ENCODE measurements around the gene GNG10. TPM values are rescaled to one million over a fixed set of nuclear protein-coding genes. Genes with fewer than 3 reads are reported as not detected.

GNG10 gene
- total and polyA plus RNA-seq, 9 of the 15 experiments (the other 6 are each of a cell fraction or from before 2014, with no cell fraction given), result 13.1 to 37.8 (median 28.4) TPM

- TF ChIP-seq CEBPG (CRISPR knock-in tag; IDR thresholded peaks at IDR 0.05) (no peak), CEBPG (tag; conservative IDR thresholded peaks at IDR 0.05 in 1 of 2, IDR thresholded peaks at IDR 0.05 in 1 of 2) (no peak), UBTF (IDR thresholded peaks at IDR 0.05; ENCODE audit: borderline replicate concordance in 1 of 2, low read depth in 2 of 2, low read length in 2 of 2) (peak in 1 of 2 experiments; percentile 62; a peak in 1 of 4 replicates), GATAD2B (IDR thresholded peaks at IDR 0.05; ENCODE audit: borderline replicate concordance) (peak; percentile 61; the same call in 1 of the 2 replicates), RBM17 (IDR thresholded peaks at IDR 0.05; ENCODE audit: borderline replicate concordance, low read depth, low read length) (no peak), GABPA (tag; conservative IDR thresholded peaks at IDR 0.05; ENCODE audit: low read depth) (no peak), MGA (IDR thresholded peaks at IDR 0.05) (peak; percentile 54), SPI1 (IDR thresholded peaks at IDR 0.05; ENCODE audit: borderline replicate concordance, low read depth, low read length) (no peak), C11orf30 (IDR thresholded peaks at IDR 0.05; ENCODE audit: low read depth) (no peak), ELF4 (CRISPR knock-in tag; IDR thresholded peaks at IDR 0.05) (no peak), ZNF79 (CRISPR knock-in tag; IDR thresholded peaks at IDR 0.05; ENCODE audit: low read depth) (no peak), ZNF217 (CRISPR knock-in tag; IDR thresholded peaks at IDR 0.05) (no peak), SIRT6 (IDR thresholded peaks at IDR 0.05; ENCODE audit: low read depth, low read length) (no peak), RBM39 (optimal IDR thresholded peaks at IDR 0.05; ENCODE audit: low read depth, low read length) (no peak)
Measured at GRCh38 chr9:111661150-111661801, at the start of gene GNG10 (continued).

Measured in K562 (cell line).